ENCODE data around the gene CARS1.

Gene CARS1

GRCh38 chr11:3000032-3000961, 56.9 kb downstream of the CARS1 start:
- in situ Hi-C loops (cut with MboI; ENCODE audit: low pct_unique_long_range_greater_than_20kb, low sequenced_read_pairs) = no loop called here
- no peak for DNase-seq

GRCh38 chr11:2999464-2999998, 57.7 kb downstream of the CARS1 start:
- in situ Hi-C loops (cut with MboI; ENCODE audit: low pct_unique_long_range_greater_than_20kb, low sequenced_read_pairs) = no loop called here
- no peak for DNase-seq

GRCh38 chr11:2998073-2998850, 59.0 kb downstream of the CARS1 start:
- in situ Hi-C loops (cut with MboI; ENCODE audit: low pct_unique_long_range_greater_than_20kb, low sequenced_read_pairs) = no loop called here
- DNase-seq = no peak

- in situ Hi-C loops (cut with MboI; ENCODE audit: low pct_unique_long_range_greater_than_20kb, low sequenced_read_pairs) = no loop called here
- DNase-seq = no peak
Measured at GRCh38 chr11:2997406-2997805, 59.8 kb downstream of the CARS1 start.

GRCh38 chr11:2996976-2997375, 60.2 kb downstream of the CARS1 start:
- no peak for DNase-seq
- in situ Hi-C loops (cut with MboI; ENCODE audit: low pct_unique_long_range_greater_than_20kb, low sequenced_read_pairs) = no loop called here

GRCh38 chr11:2995893-2996554, 61.2 kb downstream of the CARS1 start:
- in situ Hi-C loops (cut with MboI; ENCODE audit: low pct_unique_long_range_greater_than_20kb, low sequenced_read_pairs) = no loop called here
- no peak for DNase-seq

GRCh38 chr11:2995031-2995561, 62.1 kb downstream of the CARS1 start:
- in situ Hi-C loops (cut with MboI; ENCODE audit: low pct_unique_long_range_greater_than_20kb, low sequenced_read_pairs) = no loop called here
- no peak for DNase-seq

GRCh38 chr11:2994336-2994730, 62.9 kb downstream of the CARS1 start:
- in situ Hi-C loops (cut with MboI; ENCODE audit: low pct_unique_long_range_greater_than_20kb, low sequenced_read_pairs) = no loop called here
- no peak for DNase-seq

GRCh38 chr11:2992997-2993325, 64.3 kb downstream of the CARS1 start:
- in situ Hi-C loops (cut with MboI; ENCODE audit: low pct_unique_long_range_greater_than_20kb, low sequenced_read_pairs) = no loop called here
- no peak for DNase-seq

- in situ Hi-C loops (cut with MboI; ENCODE audit: low pct_unique_long_range_greater_than_20kb, low sequenced_read_pairs) = no loop called here
- peak; percentile 97 for DNase-seq
Measured at GRCh38 chr11:2992234-2992996, 64.8 kb downstream of the CARS1 start, which contains the start of gene NAP1L4. TSS of gene NAP1L4 (minus strand) at chr11:2992329. CDS start at chr11:2979220, 13,109 bp downstream.

- peak; percentile 71 for DNase-seq
Measured at GRCh38 chr11:2991452-2992233, 65.6 kb downstream of the CARS1 start.

GRCh38 chr11:2990617-2991451, 66.4 kb downstream of the CARS1 start:
- DNase-seq = peak; percentile 32
- in situ Hi-C loops (cut with MboI; ENCODE audit: low pct_unique_long_range_greater_than_20kb, low sequenced_read_pairs) = no loop called here

More at GRCh38 chr11:2991452-2992233, 65.6 kb downstream of the CARS1 start:
- in situ Hi-C loops (cut with MboI; ENCODE audit: low pct_unique_long_range_greater_than_20kb, low sequenced_read_pairs) = no loop called here

- in situ Hi-C loops (cut with MboI; ENCODE audit: low pct_unique_long_range_greater_than_20kb, low sequenced_read_pairs) = no loop called here
- no peak for DNase-seq
Measured at GRCh38 chr11:2989551-2989950, 67.7 kb downstream of the CARS1 start.

GRCh38 chr11:2989006-2989405, 68.2 kb downstream of the CARS1 start:
- no peak for DNase-seq
- in situ Hi-C loops (cut with MboI; ENCODE audit: low pct_unique_long_range_greater_than_20kb, low sequenced_read_pairs) = no loop called here

- no peak for DNase-seq
- in situ Hi-C loops (cut with MboI; ENCODE audit: low pct_unique_long_range_greater_than_20kb, low sequenced_read_pairs) = no loop called here
Measured at GRCh38 chr11:2987881-2988861, 69.1 kb downstream of the CARS1 start.

- DNase-seq = no peak
- in situ Hi-C loops (cut with MboI; ENCODE audit: low pct_unique_long_range_greater_than_20kb, low sequenced_read_pairs) = no loop called here
Measured at GRCh38 chr11:2983908-2984307, 73.3 kb downstream of the CARS1 start.
